ENCODE data around the gene NHSL1.

- TF ChIP-seq ZNF175 (tag by site-specific recombination; IDR thresholded peaks at IDR 0.05), result no peak
- TF ChIP-seq, protein P1, sequence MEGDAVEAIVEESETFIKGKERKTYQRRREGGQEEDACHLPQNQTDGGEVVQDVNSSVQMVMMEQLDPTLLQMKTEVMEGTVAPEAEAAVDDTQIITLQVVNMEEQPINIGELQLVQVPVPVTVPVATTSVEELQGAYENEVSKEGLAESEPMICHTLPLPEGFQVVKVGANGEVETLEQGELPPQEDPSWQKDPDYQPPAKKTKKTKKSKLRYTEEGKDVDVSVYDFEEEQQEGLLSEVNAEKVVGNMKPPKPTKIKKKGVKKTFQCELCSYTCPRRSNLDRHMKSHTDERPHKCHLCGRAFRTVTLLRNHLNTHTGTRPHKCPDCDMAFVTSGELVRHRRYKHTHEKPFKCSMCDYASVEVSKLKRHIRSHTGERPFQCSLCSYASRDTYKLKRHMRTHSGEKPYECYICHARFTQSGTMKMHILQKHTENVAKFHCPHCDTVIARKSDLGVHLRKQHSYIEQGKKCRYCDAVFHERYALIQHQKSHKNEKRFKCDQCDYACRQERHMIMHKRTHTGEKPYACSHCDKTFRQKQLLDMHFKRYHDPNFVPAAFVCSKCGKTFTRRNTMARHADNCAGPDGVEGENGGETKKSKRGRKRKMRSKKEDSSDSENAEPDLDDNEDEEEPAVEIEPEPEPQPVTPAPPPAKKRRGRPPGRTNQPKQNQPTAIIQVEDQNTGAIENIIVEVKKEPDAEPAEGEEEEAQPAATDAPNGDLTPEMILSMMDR (tag by site-specific recombination; IDR thresholded peaks at IDR 0.05), result no peak
- no peak for TF ChIP-seq GFI1B (tag by site-specific recombination; IDR thresholded peaks at IDR 0.05)
- TF ChIP-seq YY1 (tag by site-specific recombination; IDR thresholded peaks at IDR 0.05), result no peak
These were observed 45.2 kb upstream of the NHSL1 start for GRCh38 chr6:138544501-138544900.
